GM21825 (cell line): ENCODE measurements around the gene SAMD4B.

ENCODE experiments used
- ATAC-seq: cut with Tn5 transposase; IDR thresholded peaks from one replicate; pipeline ENCODE4 v1.9.1; 2021; ENCODE audit warnings: mild to moderate bottlenecking, moderate library complexity; ENCODE audit not compliant: unreplicated experiment

Gene SAMD4B

GRCh38 chr19:39389631-39390414 is 47.6 kb downstream of the SAMD4B start:
- no peak for ATAC-seq

GRCh38 chr19:39390451-39390750 is 48.2 kb downstream of the SAMD4B start:
- no peak for ATAC-seq

- peak; percentile 82 for ATAC-seq
These were observed 48.7 kb downstream of the SAMD4B start, which contains the start of the genes MED29 and PAF1 for GRCh38 chr19:39390751-39391437. Gene MED29 (plus strand): TSS chr19:39391378. CDS start chr19:39391423, 45 bp downstream. Gene PAF1 (minus strand): TSS chr19:39391106. CDS start chr19:39390864, 242 bp downstream.

GRCh38 chr19:39397360-39398296 is 55.4 kb downstream of the SAMD4B start:
- no peak for ATAC-seq

GRCh38 chr19:39398297-39398864 is 56.2 kb downstream of the SAMD4B start:
- ATAC-seq = no peak

GRCh38 chr19:39399668-39400050 is 57.4 kb downstream of the SAMD4B start:
- ATAC-seq = no peak

- no peak for ATAC-seq
These were observed 57.8 kb downstream of the SAMD4B start for GRCh38 chr19:39400061-39400460.

GRCh38 chr19:39401070-39401548 is 58.9 kb downstream of the SAMD4B start:
- no peak for ATAC-seq

- ATAC-seq = no peak
These were observed 59.5 kb downstream of the SAMD4B start for GRCh38 chr19:39401549-39402345.

- peak; percentile 22 for ATAC-seq
These were observed 60.4 kb downstream of the SAMD4B start for GRCh38 chr19:39402346-39403300.

GRCh38 chr19:39403331-39404312 is 61.4 kb downstream of the SAMD4B start:
- peak; percentile 27 for ATAC-seq

- ATAC-seq = no peak
These were observed 63.2 kb downstream of the SAMD4B start for GRCh38 chr19:39405261-39405957.

GRCh38 chr19:39405958-39406655 is 63.9 kb downstream of the SAMD4B start:
- ATAC-seq = no peak

- peak; percentile 10 for ATAC-seq
These were observed 64.6 kb downstream of the SAMD4B start, which contains the start of gene ZFP36 for GRCh38 chr19:39406656-39407409. Gene ZFP36 (plus strand): TSS chr19:39406847. CDS start chr19:39406905, 58 bp downstream.

- no peak for ATAC-seq
These were observed 65.1 kb downstream of the SAMD4B start for GRCh38 chr19:39407410-39407659.
